RWPE2 (cell line): Measurements from ENCODE around the gene PWWP3B.

Experiments used
- ATAC-seq: fragments of 200-7000 bp; cut with Tn5 transposase; 3 replicates; pipeline ENCODE4 v1.9.1; 2021; ENCODE audit warnings: low read depth
- DNase-seq: peaks from one replicate; pipeline ENCODE4 v3.0.0-alpha.2; 2020; ENCODE audit warnings: low spot score
- H3K27ac ChIP-seq: fragments of 450-650 bp; 2 replicates; pipeline ENCODE4 v1.5.1; 2017; ENCODE audit warnings: mild to moderate bottlenecking; ENCODE audit not compliant: poor library complexity, severe bottlenecking
- H3K27me3 ChIP-seq: fragments of 250-450 bp; sonication (Bioruptor Pico); 2 replicates; pipeline ENCODE4 v1.5.1; 2021; ENCODE audit warnings: mild to moderate bottlenecking, moderate library complexity; ENCODE audit not compliant: insufficient read depth, poor library complexity, severe bottlenecking
- H3K36me3 ChIP-seq: fragments of 250-450 bp; sonication (Bioruptor Pico); 2 replicates; pipeline ENCODE4 v1.5.1; 2020; ENCODE audit warnings: low read depth, mild to moderate bottlenecking, moderate library complexity
- H3K4me1 ChIP-seq: fragments of 250-450 bp; sonication (Bioruptor Pico); 2 replicates; pipeline ENCODE4 v1.5.1; 2021; ENCODE audit warnings: mild to moderate bottlenecking, moderate library complexity; ENCODE audit not compliant: insufficient read depth, poor library complexity, severe bottlenecking
- H3K4me3 ChIP-seq: fragments of 250-450 bp; sonication (Bioruptor Pico); 2 replicates; pipeline ENCODE4 v1.5.1; 2021; ENCODE audit warnings: mild to moderate bottlenecking, moderate library complexity; ENCODE audit not compliant: severe bottlenecking
- H3K9me3 ChIP-seq: fragments of 250-450 bp; sonication (Bioruptor Pico); 2 replicates; pipeline ENCODE4 v1.5.1; 2021; ENCODE audit warnings: mild to moderate bottlenecking, moderate library complexity; ENCODE audit not compliant: severe bottlenecking
- TF ChIP-seq, protein P1 (sequence below): fragments of 450-650 bp; IDR thresholded peaks from one replicate; pipeline ENCODE4 v1.5.1; 2017; ENCODE audit warnings: mild to moderate bottlenecking, moderate library complexity; ENCODE audit not compliant: poor library complexity, severe bottlenecking

The PWWP3B gene

DNA sequence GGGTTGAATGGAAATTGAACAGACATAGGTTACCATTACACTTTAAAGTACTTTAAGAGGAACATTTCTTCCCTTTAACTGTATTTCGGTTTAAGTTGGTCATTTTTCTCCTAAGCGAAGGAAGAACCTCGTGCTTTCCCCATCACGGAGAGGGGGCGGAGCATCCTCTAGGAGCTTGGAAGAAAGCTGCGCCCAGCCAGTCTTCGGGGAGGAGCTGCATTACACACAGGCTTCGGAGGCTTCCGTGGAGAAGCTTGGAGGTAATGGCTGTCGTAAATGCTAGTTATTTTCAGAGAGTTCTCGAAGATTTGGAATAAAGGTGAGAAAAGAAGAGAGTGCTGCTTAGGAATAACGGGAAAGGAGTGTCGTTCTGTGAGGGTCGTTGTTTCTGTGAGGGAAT lies at the start of gene PWWP3B:
PWWP3B (plus strand) TSS at position 199 of the 400 bp plus-strand sequence. CDS start 37,128 bp downstream, outside the sequence.
- Histone ChIP-seq H3K4me3 (no peak within 1 kb of the TSS), H3K36me3 (no peaks in the 10 kb centered on the region), H3K9me3 (no peaks in the 10 kb centered on the region), H3K27ac (no peak within 1 kb of the TSS), H3K27me3 (peaks cover 2% of the 10 kb centered on the region), H3K4me1 (no peaks in the 10 kb centered on the region)
- TF ChIP-seq, protein P1, sequence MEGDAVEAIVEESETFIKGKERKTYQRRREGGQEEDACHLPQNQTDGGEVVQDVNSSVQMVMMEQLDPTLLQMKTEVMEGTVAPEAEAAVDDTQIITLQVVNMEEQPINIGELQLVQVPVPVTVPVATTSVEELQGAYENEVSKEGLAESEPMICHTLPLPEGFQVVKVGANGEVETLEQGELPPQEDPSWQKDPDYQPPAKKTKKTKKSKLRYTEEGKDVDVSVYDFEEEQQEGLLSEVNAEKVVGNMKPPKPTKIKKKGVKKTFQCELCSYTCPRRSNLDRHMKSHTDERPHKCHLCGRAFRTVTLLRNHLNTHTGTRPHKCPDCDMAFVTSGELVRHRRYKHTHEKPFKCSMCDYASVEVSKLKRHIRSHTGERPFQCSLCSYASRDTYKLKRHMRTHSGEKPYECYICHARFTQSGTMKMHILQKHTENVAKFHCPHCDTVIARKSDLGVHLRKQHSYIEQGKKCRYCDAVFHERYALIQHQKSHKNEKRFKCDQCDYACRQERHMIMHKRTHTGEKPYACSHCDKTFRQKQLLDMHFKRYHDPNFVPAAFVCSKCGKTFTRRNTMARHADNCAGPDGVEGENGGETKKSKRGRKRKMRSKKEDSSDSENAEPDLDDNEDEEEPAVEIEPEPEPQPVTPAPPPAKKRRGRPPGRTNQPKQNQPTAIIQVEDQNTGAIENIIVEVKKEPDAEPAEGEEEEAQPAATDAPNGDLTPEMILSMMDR, result no peak
- DNase-seq (peak; percentile 34), ATAC-seq (peak; percentile 75)

DNA sequence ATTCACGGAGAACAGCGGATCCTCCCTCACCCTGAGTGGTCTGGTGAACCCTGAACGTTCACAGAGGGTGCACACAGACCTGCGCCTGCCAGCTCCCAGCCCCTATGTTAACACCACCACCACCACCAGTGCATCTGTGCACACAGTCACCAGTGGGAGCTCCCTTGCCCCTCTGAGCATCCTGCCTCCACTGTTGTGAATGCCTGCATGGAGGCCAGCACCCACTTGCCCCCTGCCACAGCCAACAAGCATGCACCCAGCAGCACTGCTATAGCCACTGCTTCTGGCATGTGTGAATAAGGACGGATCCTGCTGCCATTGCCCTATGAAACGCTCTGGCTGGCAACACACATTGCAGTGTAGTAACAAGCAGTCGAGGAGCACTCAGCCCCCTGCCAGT lies 29.1 kb upstream of the PWWP3B start:
- no peaks in the 10 kb centered on the region for H3K36me3 ChIP-seq
- TF ChIP-seq, protein P1, result no peak
- H3K9me3 ChIP-seq, result no peaks in the 10 kb centered on the region
- no peak for DNase-seq
- no peak for ATAC-seq
- H3K27ac ChIP-seq, result no peak overlapping the region
- no peak overlapping the region for H3K4me3 ChIP-seq
- no peaks in the 10 kb centered on the region for H3K27me3 ChIP-seq
- no peaks in the 10 kb centered on the region for H3K4me1 ChIP-seq

DNA sequence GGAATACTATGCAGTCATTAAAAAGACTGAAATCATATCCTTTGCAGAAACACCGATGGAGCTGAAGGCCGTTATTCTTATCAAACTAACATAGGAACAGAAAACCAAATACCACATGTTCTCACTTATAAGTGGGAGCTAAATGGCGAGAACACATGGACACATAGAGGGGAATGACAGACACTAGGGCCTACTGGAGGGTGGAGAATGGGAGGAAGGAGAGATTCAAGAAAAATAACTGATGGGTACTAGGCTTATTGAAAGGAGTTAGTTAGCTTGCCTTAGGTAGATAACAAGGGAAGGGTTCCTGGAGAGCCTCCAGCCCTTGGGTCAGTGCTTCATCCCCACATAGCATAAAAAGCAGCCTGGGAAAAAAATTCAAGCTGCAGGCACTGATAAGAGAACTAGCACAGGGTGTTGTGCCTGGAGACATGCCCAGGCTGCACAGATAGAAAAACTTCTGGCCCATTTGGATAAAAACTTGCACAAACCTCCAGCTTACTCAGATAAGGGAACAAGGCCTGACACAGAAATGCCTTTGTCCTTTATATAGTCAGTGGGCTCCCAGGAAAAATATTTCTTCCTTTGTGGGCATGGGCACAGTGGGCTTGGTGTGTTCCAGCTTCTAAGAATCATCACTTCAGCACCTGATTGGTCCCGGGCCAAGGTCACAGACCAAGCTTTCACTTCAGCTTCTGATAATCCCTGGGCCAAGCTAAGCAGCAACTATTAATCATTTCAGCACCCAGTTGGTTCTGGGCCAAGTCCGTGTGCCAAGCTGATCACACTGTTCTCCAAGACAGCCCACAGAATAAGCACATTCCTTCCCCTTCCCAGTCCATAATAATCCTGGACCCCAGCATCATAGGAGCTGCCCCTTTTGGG lies 23.1 kb upstream of the PWWP3B start:
- ATAC-seq (no peak), DNase-seq (no peak)
- no peak overlapping the region for H3K4me3 ChIP-seq
- no peak overlapping the region for H3K27ac ChIP-seq
- TF ChIP-seq, protein P1, result no peak
- H3K27me3 ChIP-seq, result no peaks in the 10 kb centered on the region
- H3K36me3 ChIP-seq, result no peaks in the 10 kb centered on the region
- H3K4me1 ChIP-seq, result no peaks in the 10 kb centered on the region
- H3K9me3 ChIP-seq, result no peaks in the 10 kb centered on the region

DNA sequence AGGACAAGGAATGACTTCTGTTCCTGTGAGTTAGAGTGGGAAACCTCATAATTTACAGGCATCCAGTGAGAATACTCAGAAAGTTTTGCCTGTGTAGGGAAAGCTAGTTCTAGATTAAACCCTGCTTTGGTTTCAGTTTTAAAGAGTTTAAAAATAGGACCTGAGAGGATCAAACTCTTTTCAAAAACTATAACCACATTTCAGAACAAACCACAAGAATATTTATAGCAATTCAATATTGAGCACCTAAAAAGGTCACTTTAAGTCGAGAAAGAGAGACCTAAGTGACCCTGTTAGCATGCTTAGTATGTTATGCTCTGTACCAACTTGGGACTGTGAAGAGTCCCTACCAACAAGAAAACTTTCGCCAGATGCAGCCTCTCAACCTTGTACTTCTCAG lies 17.4 kb upstream of the PWWP3B start:
- Histone ChIP-seq H3K36me3 (no peaks in the 10 kb centered on the region), H3K27me3 (no peaks in the 10 kb centered on the region), H3K4me1 (no peaks in the 10 kb centered on the region), H3K27ac (no peak overlapping the region), H3K9me3 (no peaks in the 10 kb centered on the region), H3K4me3 (no peak overlapping the region)
- DNase-seq (no peak), ATAC-seq (no peak)
- TF ChIP-seq, protein P1, result no peak

DNA sequence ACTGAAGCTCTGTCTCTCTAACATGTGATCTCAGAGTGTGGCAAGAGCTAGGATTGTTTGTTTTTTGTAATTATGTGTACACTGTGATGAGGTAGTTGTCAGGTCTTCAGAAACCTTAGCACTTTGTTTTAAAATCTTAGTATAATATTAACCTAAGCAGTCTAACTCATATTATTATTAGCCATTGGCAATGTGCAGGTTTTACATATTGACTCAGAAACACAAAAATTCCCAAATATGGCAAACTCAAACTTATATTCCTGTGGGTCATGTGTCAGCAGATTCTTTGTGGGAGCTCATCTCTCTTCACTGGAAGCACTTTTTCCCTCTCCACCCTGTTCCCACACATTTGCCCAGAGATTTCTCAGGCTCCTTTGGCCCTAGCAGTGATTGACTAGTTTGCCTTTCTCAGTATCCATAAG lies 8.2 kb upstream of the PWWP3B start:
- TF ChIP-seq, protein P1, result no peak
- ATAC-seq, result no peak

More for the DNA sequence above, 8.2 kb upstream of the PWWP3B start:
- Histone ChIP-seq H3K36me3 (no peaks in the 10 kb centered on the region), H3K27ac (no peak overlapping the region), H3K4me1 (no peaks in the 10 kb centered on the region), H3K4me3 (no peak overlapping the region), H3K9me3 (no peaks in the 10 kb centered on the region), H3K27me3 (no peaks in the 10 kb centered on the region)
- DNase-seq, result no peak
